T-cell (primary cell): ENCODE measurements around the gene APBB2. TPM values are rescaled to one million over a fixed set of nuclear protein-coding genes. Genes with fewer than 3 reads are reported as not detected.
"Not testable (repeated sequence)": the region's sequence is repeated elsewhere in the genome, so short reads cannot be mapped to it uniquely, and the experiment has no call there.

ENCODE experiments used
- ATAC-seq, 4 experiments: fragments of 200-7000 bp in 3 of 4; fragments of 150-1000 bp in 1 of 4; cut with Tn5 transposase; replicated peaks in 1 of 4; 1 replicate in 3 of 4; 2 replicates in 1 of 4; pipeline ENCODE4 v1.10.0; 2021; ENCODE audit warnings: moderate library complexity in 3 of 4, mild to moderate bottlenecking in 2 of 4, moderate number of reproducible peaks in 1 of 4
- CTCF ChIA-PET, 2 donors: fragments of 300-600 bp; sonication (Branson Sonifier 250); formaldehyde crosslinking; loops; one replicate each; lab custom pipeline; 2022; ENCODE audit warnings: antibody characterized with exemption in 2 of 2; lab: Charles Lee
- POLR2A ChIA-PET, 2 donors: fragments of 300-600 bp; sonication (Branson Sonifier 250); formaldehyde crosslinking; loops; one replicate each; lab custom pipeline; 2022; ENCODE audit warnings: antibody characterized with exemption in 2 of 2; lab: Charles Lee
- DNase-seq, 35 experiments: peaks; one replicate each; pipeline versions ENCODE4 v3.0.0 to v3.0.0-alpha.2; 2013 to 2023
- H3K27ac ChIP-seq: one replicate; pipeline ENCODE4 v1.5.1; 2013; ENCODE audit warnings: low read length
- H3K27me3 ChIP-seq, 2 experiments: replicated peaks in 1 of 2; 1 replicate in 1 of 2; 2 replicates in 1 of 2; pipeline versions ENCODE4 v1.6.1 to v1.7.0; 2013; ENCODE audit warnings: low read length in 1 of 2, mixed read lengths in 1 of 2; ENCODE audit not compliant: control insufficient read depth in 2 of 2, insufficient read depth in 2 of 2; ENCODE audit errors: extremely low read depth in 1 of 2
- H3K36me3 ChIP-seq, 2 donors: 1 replicate in 1 of 2; 2 replicates in 1 of 2; pipeline versions ENCODE4 v1.6.1 to v1.7.0; 2013; ENCODE audit warnings: low read length in 1 of 2; ENCODE audit not compliant: control insufficient read depth in 2 of 2, insufficient read depth in 1 of 2; ENCODE audit errors: extremely low read depth in 1 of 2
- H3K4me1 ChIP-seq, 2 experiments: 1 replicate in 1 of 2; 2 replicates in 1 of 2; pipeline versions ENCODE4 v1.6.1 to v1.7.0; 2013; ENCODE audit warnings: low read length in 2 of 2, mixed read lengths in 1 of 2; ENCODE audit not compliant: insufficient read depth in 2 of 2, control insufficient read depth in 1 of 2; ENCODE audit errors: extremely low read depth in 1 of 2
- H3K4me3 ChIP-seq, 2 donors: 1 replicate in 1 of 2; 2 replicates in 1 of 2; pipeline versions ENCODE4 v1.5.1 to v1.7.0; 2013; ENCODE audit warnings: mild to moderate bottlenecking in 2 of 2, low read length in 1 of 2, moderate library complexity in 1 of 2; ENCODE audit not compliant: control insufficient read depth in 1 of 2; ENCODE audit errors: extremely low read depth in 1 of 2
- H3K9me3 ChIP-seq: 2 replicates; pipeline ENCODE4 v1.7.0; 2013
- H3K27ac Mint-ChIP-seq, 2 donors: one replicate each; pipeline ENCODE4 v1.8.0; 2020 to 2021; ENCODE audit warnings: mild to moderate bottlenecking in 2 of 2, mixed read lengths in 2 of 2
- H3K27me3 Mint-ChIP-seq, 2 donors: one replicate each; pipeline ENCODE4 v1.8.0; 2021 to 2022; ENCODE audit warnings: mixed read lengths in 2 of 2
- H3K36me3 Mint-ChIP-seq: one replicate; pipeline ENCODE4 v1.8.0; 2021; ENCODE audit warnings: mixed read lengths
- H3K4me1 Mint-ChIP-seq, 3 donors: one replicate each; pipeline ENCODE4 v1.8.0; 2020 to 2022; ENCODE audit warnings: mixed read lengths in 3 of 3, mild to moderate bottlenecking in 1 of 3
- H3K4me3 Mint-ChIP-seq, 3 donors: one replicate each; pipeline ENCODE4 v1.8.0; 2020 to 2022; ENCODE audit warnings: mild to moderate bottlenecking in 3 of 3, mixed read lengths in 3 of 3, moderate library complexity in 3 of 3
- H3K9me3 Mint-ChIP-seq, 3 donors: one replicate each; pipeline ENCODE4 v1.8.0; 2020 to 2022; ENCODE audit warnings: mixed read lengths in 3 of 3
- WGBS: methylation state at CpG from one replicate; pipeline ENCODE4 v1.1.5; 2013; ENCODE audit warnings: missing lambda C conversion rate; ENCODE audit not compliant: insufficient coverage; 5-methylcytosine and 5-hydroxymethylcytosine counted together
- total RNA-seq, 35 experiments: library from RNA in 6 of 35; stranded (reverse) in 6 of 35; fragments of 120-200 nt in 1 of 35; gene quantifications; one replicate each; pipeline versions ENCODE4 v1.2.1 to v1.2.4 and lab custom pipeline; 2013 to 2026

APBB2 gene
- total RNA-seq, 5 donors from 2014 or later (not counting 1 experiment from before 2014, with no cell fraction given): 0.23 to 1.6 (median 0.70) TPM

- H3K27ac Mint-ChIP-seq, POLR2A ChIA-PET, H3K4me1 ChIP-seq, H3K9me3 Mint-ChIP-seq, H3K4me1 Mint-ChIP-seq, CTCF ChIA-PET, H3K9me3 ChIP-seq, H3K27me3 ChIP-seq, H3K36me3 ChIP-seq, H3K36me3 Mint-ChIP-seq, H3K27ac ChIP-seq, H3K4me3 Mint-ChIP-seq, H3K27me3 Mint-ChIP-seq, H3K4me3 ChIP-seq, ATAC-seq, DNase-seq: not testable (repeated sequence)
- WGBS: no CpG with 5 or more reads among the region's 3 CpGs
Measured at GRCh38 chr4:41147570-41147969, 66.8 kb downstream of the APBB2 start.

- Mint-ChIP-seq H3K27me3 (peaks cover 3 to 4% of the 10 kb centered on the region in 2 donors), H3K4me3 (no peak overlapping the region), H3K36me3 (no peaks in the 10 kb centered on the region), H3K27ac (no peak overlapping the region), H3K4me1 (no peaks in the 10 kb centered on the region), H3K9me3 (peaks cover 0 to 4% (median 0%) of the 10 kb centered on the region in 3 donors)
- Histone ChIP-seq H3K27me3 (no peaks in the 10 kb centered on the region), H3K4me3 (no peak overlapping the region), H3K27ac (no peak overlapping the region), H3K36me3 (no peaks in the 10 kb centered on the region), H3K4me1 (no peaks in the 10 kb centered on the region), H3K9me3 (no peaks in the 10 kb centered on the region)
- no peak for DNase-seq
- POLR2A ChIA-PET: no interaction called here
- CTCF ChIA-PET: interaction anchor here in 1 of 2 donors (0.6 kb wide), 1 partner anchor 817 kb away, joined by 4 read pairs; no protein-coding TSS in a partner anchor
- no peak for ATAC-seq
- 65% methylated on average over 6 of the region's 14 CpGs for WGBS
Measured at GRCh38 chr4:41146716-41147506, 67.4 kb downstream of the APBB2 start.

GRCh38 chr4:41146196-41146595 is 68.1 kb downstream of the APBB2 start:
- Histone ChIP-seq H3K27me3 (no peaks in the 10 kb centered on the region), H3K27ac (no peak overlapping the region), H3K4me3 (no peak overlapping the region), H3K4me1 (no peaks in the 10 kb centered on the region), H3K36me3 (no peaks in the 10 kb centered on the region), H3K9me3 (no peaks in the 10 kb centered on the region)
- ChIA-PET CTCF (no interaction called here), POLR2A (no interaction called here)
- no peaks in the 10 kb centered on the region for H3K36me3 Mint-ChIP-seq
- DNase-seq: no peak
- no CpG with 5 or more reads among the region's 5 CpGs for WGBS
- H3K4me1 Mint-ChIP-seq: no peaks in the 10 kb centered on the region
- H3K27me3 Mint-ChIP-seq: peaks cover 3 to 4% of the 10 kb centered on the region in 2 donors
- no peak for ATAC-seq
- H3K4me3 Mint-ChIP-seq: no peak overlapping the region
- H3K9me3 Mint-ChIP-seq: peaks cover 0 to 4% (median 0%) of the 10 kb centered on the region in 3 donors
- no peak overlapping the region for H3K27ac Mint-ChIP-seq

- Histone ChIP-seq H3K27me3 (no peaks in the 10 kb centered on the region), H3K27ac (no peak overlapping the region), H3K36me3 (no peaks in the 10 kb centered on the region), H3K4me1 (no peaks in the 10 kb centered on the region), H3K4me3 (no peak overlapping the region), H3K9me3 (no peaks in the 10 kb centered on the region)
- no peaks in the 10 kb centered on the region for H3K4me1 Mint-ChIP-seq
- ChIA-PET CTCF (no interaction called here), POLR2A (no interaction called here)
- WGBS: 87% methylated on average over 3 of the region's 3 CpGs
- H3K27me3 Mint-ChIP-seq: peaks cover 3 to 4% of the 10 kb centered on the region in 2 donors
- H3K4me3 Mint-ChIP-seq: no peak overlapping the region
- H3K9me3 Mint-ChIP-seq: peaks cover 0 to 4% (median 0%) of the 10 kb centered on the region in 3 donors
- no peak for DNase-seq
- ATAC-seq: no peak
- no peak overlapping the region for H3K27ac Mint-ChIP-seq
- no peaks in the 10 kb centered on the region for H3K36me3 Mint-ChIP-seq
Measured at GRCh38 chr4:41145571-41146078, 68.7 kb downstream of the APBB2 start.

GRCh38 chr4:41144812-41145211 is 69.5 kb downstream of the APBB2 start:
- ChIA-PET CTCF (no interaction called here), POLR2A (no interaction called here)
- Histone ChIP-seq H3K36me3 (no peaks in the 10 kb centered on the region), H3K9me3 (no peaks in the 10 kb centered on the region), H3K4me1 (no peaks in the 10 kb centered on the region), H3K27ac (no peak overlapping the region), H3K27me3 (no peaks in the 10 kb centered on the region), H3K4me3 (no peak overlapping the region)
- Mint-ChIP-seq H3K27me3 (peaks cover 3 to 4% of the 10 kb centered on the region in 2 donors), H3K27ac (no peak overlapping the region), H3K36me3 (no peaks in the 10 kb centered on the region), H3K9me3 (peaks cover 0 to 3% (median 0%) of the 10 kb centered on the region in 3 donors), H3K4me1 (no peaks in the 10 kb centered on the region), H3K4me3 (no peak overlapping the region)
- 58% methylated on average over 2 of the region's 5 CpGs for WGBS
- ATAC-seq: no peak
- DNase-seq: no peak

GRCh38 chr4:41144040-41144379 is 70.3 kb downstream of the APBB2 start:
- Mint-ChIP-seq H3K27ac (no peak overlapping the region), H3K36me3 (no peaks in the 10 kb centered on the region), H3K4me1 (no peaks in the 10 kb centered on the region), H3K27me3 (peaks cover 3 to 4% of the 10 kb centered on the region in 2 donors), H3K9me3 (no peaks in the 10 kb centered on the region), H3K4me3 (no peak overlapping the region)
- POLR2A ChIA-PET: no interaction called here
- Histone ChIP-seq H3K4me1 (no peaks in the 10 kb centered on the region), H3K9me3 (no peaks in the 10 kb centered on the region), H3K4me3 (no peak overlapping the region), H3K27ac (no peak overlapping the region), H3K27me3 (no peaks in the 10 kb centered on the region), H3K36me3 (no peaks in the 10 kb centered on the region)
- ATAC-seq: no peak
- CTCF ChIA-PET: no interaction called here
- DNase-seq: no peak
- no CpG with 5 or more reads among the region's 3 CpGs for WGBS
